Progenitor cell of endocrine pancreas (in vitro differentiated cells): Measurements from ENCODE around the gene TLE1. TPM values are rescaled to one million over a fixed set of nuclear protein-coding genes. Genes with fewer than 3 reads are reported as not detected.
A peak's percentile ranks its signal among the peaks of the same experiment; 100 is the strongest.

Experiments
- DNase-seq: peaks from one replicate; pipeline ENCODE4 v3.0.0; 2021; ENCODE audit warnings: low spot score; ENCODE audit not compliant: unreplicated experiment
- H3K27ac Mint-ChIP-seq: 2 replicates; pipeline ENCODE4 v1.8.0; 2021; ENCODE audit warnings: mild to moderate bottlenecking, moderate library complexity, mixed read lengths
- H3K27me3 Mint-ChIP-seq: 2 replicates; pipeline ENCODE4 v1.8.0; 2021; ENCODE audit warnings: mixed read lengths
- H3K36me3 Mint-ChIP-seq: 2 replicates; pipeline ENCODE4 v1.8.0; 2022; ENCODE audit warnings: mixed read lengths; ENCODE audit not compliant: insufficient read depth
- H3K4me1 Mint-ChIP-seq: 2 replicates; pipeline ENCODE4 v1.8.0; 2021; ENCODE audit warnings: low read depth, mixed read lengths
- H3K4me3 Mint-ChIP-seq: 2 replicates; pipeline ENCODE4 v1.8.0; 2021; ENCODE audit warnings: low read depth, mild to moderate bottlenecking, moderate library complexity, mixed read lengths
- H3K9me3 Mint-ChIP-seq: 2 replicates; pipeline ENCODE4 v1.8.0; 2021; ENCODE audit warnings: low read depth, mixed read lengths
- CTCF ChIP-seq: fragments of 200-600 bp; sonication (generic); IDR thresholded peaks from one replicate; pipeline ENCODE4 v1.5.0; 2021; ENCODE audit warnings: antibody characterized with exemption, mild to moderate bottlenecking; ENCODE audit not compliant: unreplicated experiment
- total RNA-seq: library from RNA; stranded (reverse); gene quantifications from 2 replicates; pipeline ENCODE4 v1.2.1, GENCODE V29; 2021

The TLE1 gene
- total RNA-seq, 1 donor from 2014 or later, result 68.7 TPM

GRCh38 chr9:81556923-81557322 lies 132.4 kb downstream of the TLE1 start:
- no peak overlapping the region for H3K4me3 Mint-ChIP-seq
- H3K27ac Mint-ChIP-seq, result no peak overlapping the region

DNA sequence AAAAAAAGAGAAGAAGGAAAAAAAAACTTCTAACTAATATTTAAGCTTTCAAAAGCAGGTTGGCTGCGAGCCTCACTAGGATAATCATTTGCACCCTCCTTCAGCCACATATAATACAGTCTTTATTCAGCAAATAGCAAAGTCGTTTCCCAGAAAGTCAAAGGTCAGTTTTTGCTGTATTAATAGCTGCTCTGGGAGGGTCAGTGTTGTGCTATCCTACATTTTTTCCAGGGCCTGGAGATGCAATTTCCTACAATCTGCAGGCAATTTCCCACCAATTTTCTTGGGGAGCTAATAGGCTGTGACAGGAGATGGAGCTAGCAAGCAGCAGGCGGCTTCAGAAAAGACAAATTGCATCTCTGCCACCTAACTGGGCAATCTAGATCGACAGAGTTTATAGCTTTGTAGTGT lies 136.8 kb downstream of the TLE1 start:
- Mint-ChIP-seq H3K36me3 (no peaks in the 10 kb centered on the region), H3K4me3 (no peak overlapping the region), H3K4me1 (peaks cover 45% of the 10 kb centered on the region), H3K27me3 (peaks cover 10% of the 10 kb centered on the region), H3K27ac (no peak overlapping the region), H3K9me3 (no peaks in the 10 kb centered on the region)
- no peak for TF ChIP-seq CTCF
- DNase-seq, result no peak

More at GRCh38 chr9:81556923-81557322, 132.4 kb downstream of the TLE1 start:
- no peaks in the 10 kb centered on the region for H3K9me3 Mint-ChIP-seq
- H3K4me1 Mint-ChIP-seq, result peaks cover 32% of the 10 kb centered on the region
- H3K27me3 Mint-ChIP-seq, result peaks cover 23% of the 10 kb centered on the region
- TF ChIP-seq CTCF, result no peak
- H3K36me3 Mint-ChIP-seq, result no peaks in the 10 kb centered on the region
- DNase-seq, result no peak

- Mint-ChIP-seq H3K4me1 (peaks cover 59% of the 10 kb centered on the region), H3K36me3 (no peaks in the 10 kb centered on the region), H3K9me3 (no peaks in the 10 kb centered on the region), H3K27ac (peak overlapping the region; percentile 36), H3K27me3 (peaks cover 3% of the 10 kb centered on the region), H3K4me3 (no peak overlapping the region)
- no peak for DNase-seq
- TF ChIP-seq CTCF, result no peak
Observed at GRCh38 chr9:81550207-81550583, 139.2 kb downstream of the TLE1 start.

DNA sequence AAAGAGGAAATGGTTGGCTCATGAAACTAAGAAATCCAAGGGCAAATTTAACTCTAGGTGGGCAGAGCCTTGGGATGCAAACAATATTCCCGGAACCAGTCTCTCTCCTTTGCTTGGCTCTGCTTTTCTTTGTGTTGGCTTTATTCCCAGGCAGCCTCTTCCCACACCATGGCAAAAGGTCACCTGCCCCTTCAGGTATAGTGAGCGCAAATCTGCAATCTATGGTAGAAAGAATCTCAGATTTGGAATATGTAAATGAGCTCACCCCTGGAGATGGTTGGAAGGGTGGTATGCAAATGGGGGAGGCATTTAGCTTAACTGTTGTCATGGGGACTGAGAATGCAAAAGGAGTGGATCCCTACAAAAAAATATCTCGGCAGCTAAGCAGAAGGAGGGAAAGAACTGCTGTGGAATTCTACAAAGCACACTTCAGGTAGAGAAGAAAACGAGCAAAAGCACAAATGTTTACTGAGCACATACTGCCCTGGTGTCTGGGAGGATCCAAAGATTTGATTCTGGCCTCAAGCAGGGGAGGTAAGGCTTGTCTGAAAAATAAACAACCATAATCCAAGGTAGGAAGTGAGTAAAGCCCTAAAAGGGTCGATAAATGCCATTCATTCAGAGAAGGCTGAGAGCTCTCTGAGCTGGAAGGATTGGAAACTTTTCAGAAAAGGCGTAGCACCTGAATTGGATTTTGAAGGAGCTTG lies 139.7 kb downstream of the TLE1 start:
- Mint-ChIP-seq H3K4me3 (no peak overlapping the region), H3K27ac (peak overlapping the region; percentile 36), H3K36me3 (no peaks in the 10 kb centered on the region), H3K4me1 (peaks cover 59% of the 10 kb centered on the region), H3K9me3 (no peaks in the 10 kb centered on the region), H3K27me3 (no peaks in the 10 kb centered on the region)
- no peak for DNase-seq
- no peak for TF ChIP-seq CTCF

DNA sequence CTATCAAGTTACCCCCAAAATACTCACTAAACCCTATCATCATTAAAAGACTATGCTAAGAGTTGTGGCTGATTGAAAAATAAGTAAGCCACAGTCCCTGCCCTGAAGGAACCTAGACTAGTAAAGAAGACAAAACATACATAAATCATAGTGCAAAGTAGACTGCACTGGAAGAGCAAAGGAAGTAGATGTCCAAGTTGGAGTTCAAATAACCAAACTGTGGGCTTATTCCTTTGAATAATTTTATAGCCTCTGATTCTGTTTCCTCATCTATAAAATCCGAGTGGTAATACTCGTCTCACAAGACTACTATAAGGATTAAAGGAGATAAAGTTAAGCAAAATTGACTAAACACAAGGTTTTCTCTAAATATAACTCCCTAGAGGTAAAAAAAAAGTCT lies 140.4 kb downstream of the TLE1 start:
- Mint-ChIP-seq H3K36me3 (no peaks in the 10 kb centered on the region), H3K9me3 (no peaks in the 10 kb centered on the region), H3K4me1 (peaks cover 57% of the 10 kb centered on the region), H3K4me3 (no peak overlapping the region), H3K27ac (no peak overlapping the region), H3K27me3 (no peaks in the 10 kb centered on the region)
- DNase-seq, result no peak
- no peak for TF ChIP-seq CTCF
